Thyroid gland (tissue), 4 donors: Measurements from ENCODE around the gene CDC42BPG. TPM values are rescaled to one million over a fixed set of nuclear protein-coding genes. Genes with fewer than 3 reads are reported as not detected.

Experiments
- DNase-seq, 2 donors: peaks; one replicate each; pipeline ENCODE4 v3.0.0-alpha.2; 2019
- H3K27ac ChIP-seq, 3 donors: fragments of 200-600 bp; sonication (generic); 1 replicate in 2 of 3; 2 replicates in 1 of 3; pipeline ENCODE4 v1.5.1; 2016 to 2019; ENCODE audit warnings: mild to moderate bottlenecking in 1 of 3, moderate library complexity in 1 of 3
- H3K27me3 ChIP-seq: fragments of 200-600 bp; sonication (generic); one replicate; pipeline ENCODE4 v1.5.1; 2019
- H3K36me3 ChIP-seq, 2 donors: fragments of 200-600 bp; sonication (generic); one replicate each; pipeline ENCODE4 v1.5.1; 2016 to 2019
- H3K4me1 ChIP-seq, 2 donors: fragments of 200-600 bp; sonication (generic); one replicate each; pipeline ENCODE4 v1.5.1; 2017 to 2019
- H3K4me3 ChIP-seq, 3 donors: fragments of 200-600 bp; sonication (generic); replicated peaks in 1 of 3; 1 replicate in 2 of 3; 2 replicates in 1 of 3; pipeline ENCODE4 v1.5.1; 2016; ENCODE audit warnings: mild to moderate bottlenecking in 1 of 3
- H3K9me3 ChIP-seq: fragments of 200-600 bp; sonication (generic); one replicate; pipeline ENCODE4 v1.5.1; 2017
- POLR2A ChIP-seq, 2 donors: fragments of 450-650 bp; IDR thresholded peaks; one replicate each; pipeline ENCODE4 v1.6.1; 2017; ENCODE audit warnings: antibody characterized with exemption in 2 of 2, mild to moderate bottlenecking in 2 of 2, moderate library complexity in 1 of 2
- WGBS, 2 donors: methylation state at CpG; one replicate each; pipeline ENCODE4 v1.1.5; 2017; 5-methylcytosine and 5-hydroxymethylcytosine counted together
- intact Hi-C: fragments of 100-400 bp; cut with DNase I; formaldehyde crosslinking; loops from one replicate; pipeline ENCODE4 v1.15.1; 2023
- total RNA-seq, 4 donors: library from RNA; depleted of rRNA; stranded (reverse); fragments of >200 nt; gene quantifications; one replicate each; pipeline ENCODE4 v1.2.3, GENCODE V29; 2016
- TF ChIP-seq, protein P1 (sequence below), 6 experiments: fragments of 200-600 bp in 3 of 6; fragments of 450-650 bp in 3 of 6; sonication (generic) in 3 of 6; IDR thresholded peaks; one replicate each; pipeline ENCODE4 v1.5.1; 2016 to 2019; ENCODE audit warnings: antibody characterized with exemption in 6 of 6, mild to moderate bottlenecking in 2 of 6, inconsistent platforms in 1 of 6, moderate library complexity in 1 of 6

Gene CDC42BPG
- total RNA-seq, 4 donors from 2014 or later: 7.8 to 13.9 (median 10.2) TPM

- 80 to 84% methylated on average over 27 of the region's 27 CpGs for WGBS, 2 donors
- intact Hi-C loops: no loop called here
- DNase-seq: no peak
- Histone ChIP-seq H3K9me3 (no peaks in the 10 kb centered on the region), H3K27me3 (no peaks in the 10 kb centered on the region), H3K4me1 (peaks cover 4 to 36% of the 10 kb centered on the region in 2 donors), H3K4me3 (no peak overlapping the region), H3K27ac (no peak overlapping the region), H3K36me3 (peaks cover 12 to 19% of the 10 kb centered on the region in 2 donors)
- TF ChIP-seq POLR2A (IDR thresholded peaks at IDR 0.05): no peak
- TF ChIP-seq, protein P1, sequence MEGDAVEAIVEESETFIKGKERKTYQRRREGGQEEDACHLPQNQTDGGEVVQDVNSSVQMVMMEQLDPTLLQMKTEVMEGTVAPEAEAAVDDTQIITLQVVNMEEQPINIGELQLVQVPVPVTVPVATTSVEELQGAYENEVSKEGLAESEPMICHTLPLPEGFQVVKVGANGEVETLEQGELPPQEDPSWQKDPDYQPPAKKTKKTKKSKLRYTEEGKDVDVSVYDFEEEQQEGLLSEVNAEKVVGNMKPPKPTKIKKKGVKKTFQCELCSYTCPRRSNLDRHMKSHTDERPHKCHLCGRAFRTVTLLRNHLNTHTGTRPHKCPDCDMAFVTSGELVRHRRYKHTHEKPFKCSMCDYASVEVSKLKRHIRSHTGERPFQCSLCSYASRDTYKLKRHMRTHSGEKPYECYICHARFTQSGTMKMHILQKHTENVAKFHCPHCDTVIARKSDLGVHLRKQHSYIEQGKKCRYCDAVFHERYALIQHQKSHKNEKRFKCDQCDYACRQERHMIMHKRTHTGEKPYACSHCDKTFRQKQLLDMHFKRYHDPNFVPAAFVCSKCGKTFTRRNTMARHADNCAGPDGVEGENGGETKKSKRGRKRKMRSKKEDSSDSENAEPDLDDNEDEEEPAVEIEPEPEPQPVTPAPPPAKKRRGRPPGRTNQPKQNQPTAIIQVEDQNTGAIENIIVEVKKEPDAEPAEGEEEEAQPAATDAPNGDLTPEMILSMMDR (IDR thresholded peaks at IDR 0.05): no peak
Observed at GRCh38 chr11:64853709-64854108, 9.3 kb upstream of the CDC42BPG start.

DNA sequence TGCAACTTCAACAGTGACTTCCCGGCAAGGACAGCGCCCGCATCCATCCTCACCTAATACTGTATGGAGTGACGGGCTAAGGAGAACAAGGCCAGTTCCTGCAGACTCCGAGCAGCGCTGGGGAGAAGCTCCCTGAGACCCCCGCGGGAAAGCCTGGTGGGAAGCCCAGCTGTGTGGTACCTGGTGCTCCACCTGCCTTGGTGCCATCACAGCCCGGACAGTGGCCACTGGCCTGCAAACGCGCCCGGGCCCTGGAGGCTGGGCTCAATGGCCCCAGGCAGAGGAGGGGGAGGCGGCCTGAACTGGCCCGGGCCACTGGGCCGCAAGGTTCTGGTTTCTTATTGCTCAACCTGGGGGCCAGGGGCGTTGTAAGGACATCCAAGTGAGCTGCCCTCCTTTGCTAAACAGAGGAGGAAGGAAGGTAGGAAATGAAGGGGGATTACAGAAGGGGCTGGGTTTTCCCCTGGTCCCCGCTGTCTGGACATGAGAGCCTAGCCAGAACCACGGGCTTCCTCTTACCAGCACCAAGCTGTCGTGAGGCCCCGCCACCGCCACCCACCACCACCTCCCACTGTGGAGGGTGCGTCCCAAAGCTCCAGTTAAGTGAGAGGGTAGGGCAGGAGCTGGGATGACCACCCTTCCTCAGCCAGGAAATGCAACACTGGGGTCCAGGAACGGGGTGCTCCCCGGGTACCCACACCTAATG, 8.5 kb upstream of the CDC42BPG start:
- H3K27ac ChIP-seq: peak overlapping the region in 1 of 3 donors; percentile 17
- peaks cover 4 to 36% of the 10 kb centered on the region in 2 donors for H3K4me1 ChIP-seq
- no peak overlapping the region for H3K4me3 ChIP-seq
- H3K36me3 ChIP-seq: peaks cover 12 to 18% of the 10 kb centered on the region in 2 donors
- H3K9me3 ChIP-seq: no peaks in the 10 kb centered on the region
- intact Hi-C loops: no loop called here
- no peak for DNase-seq
- 81 to 91% methylated on average over 8 to 21 of the region's 24 CpGs for WGBS, 2 donors
- H3K27me3 ChIP-seq: no peaks in the 10 kb centered on the region
- TF ChIP-seq, protein P1 (IDR thresholded peaks at IDR 0.05): no peak
- TF ChIP-seq POLR2A (IDR thresholded peaks at IDR 0.05): no peak

DNA sequence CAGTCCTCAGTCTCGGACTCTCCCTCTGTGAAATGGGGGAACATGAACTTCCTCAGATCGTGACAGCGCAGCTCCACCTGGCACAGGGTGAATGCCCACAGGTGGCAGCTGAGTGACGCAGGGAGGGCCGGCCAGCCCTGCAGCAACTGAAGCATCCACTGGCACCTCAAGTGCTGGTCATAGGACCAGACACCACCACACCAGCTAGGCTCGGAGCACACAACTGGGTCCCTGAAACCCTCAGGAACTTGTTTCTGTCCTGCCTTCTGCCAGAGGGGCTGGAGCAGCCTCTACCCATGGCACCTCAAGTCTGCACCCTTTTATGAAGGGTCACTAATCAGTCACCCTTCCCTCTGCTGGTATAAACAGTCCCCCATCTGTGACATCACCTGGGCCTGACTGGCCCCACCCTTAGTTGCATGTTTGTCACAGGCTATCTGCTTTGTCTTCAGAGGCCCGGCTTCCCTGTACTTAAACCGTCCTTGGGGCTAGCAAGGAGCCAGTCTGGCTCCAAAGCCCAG, 7.4 kb upstream of the CDC42BPG start:
- H3K27ac ChIP-seq: no peak overlapping the region
- H3K9me3 ChIP-seq: no peaks in the 10 kb centered on the region
- peaks cover 12 to 18% of the 10 kb centered on the region in 2 donors for H3K36me3 ChIP-seq
- intact Hi-C loops: no loop called here
- TF ChIP-seq, protein P1 (IDR thresholded peaks at IDR 0.05): no peak
- TF ChIP-seq POLR2A (IDR thresholded peaks at IDR 0.05): no peak
- no peaks in the 10 kb centered on the region for H3K27me3 ChIP-seq
- H3K4me1 ChIP-seq: peaks cover 4 to 29% of the 10 kb centered on the region in 2 donors
- no peak for DNase-seq
- WGBS, 2 donors: 86 to 96% methylated on average over 5 to 8 of the region's 8 CpGs
- no peak overlapping the region for H3K4me3 ChIP-seq

DNA sequence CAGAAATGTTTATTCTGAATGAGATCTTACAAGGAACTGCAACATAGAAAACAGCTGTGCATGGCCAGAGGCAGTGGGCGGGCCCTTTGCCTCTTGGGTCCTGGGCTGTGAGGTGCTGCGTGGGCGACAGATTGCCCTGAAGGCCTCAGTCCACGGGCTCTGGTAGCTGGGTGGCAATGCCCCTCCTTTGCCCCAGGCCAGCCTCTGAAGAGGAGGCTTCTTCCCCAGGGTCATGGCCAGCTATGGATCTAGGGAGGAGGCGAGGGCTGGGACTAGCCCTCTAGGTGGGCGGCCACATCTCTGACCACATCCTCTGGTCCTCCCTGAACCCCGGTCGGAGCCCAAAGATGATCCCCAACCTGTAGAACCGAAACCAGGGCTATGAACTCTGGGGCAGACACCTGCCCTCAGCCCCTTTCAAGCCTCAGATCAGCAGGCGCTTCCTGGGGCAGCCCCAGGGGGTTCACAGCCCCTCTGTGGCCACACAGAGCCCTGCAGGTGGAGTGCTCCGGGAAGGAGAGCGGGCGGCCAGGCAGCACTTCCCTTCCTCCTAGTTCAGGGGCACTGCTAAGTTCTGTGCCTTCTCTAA, 6.6 kb upstream of the CDC42BPG start:
- 40 to 74% methylated on average over 1 to 12 of the region's 13 CpGs for WGBS, 2 donors
- intact Hi-C loops: no loop called here
- H3K27me3 ChIP-seq: no peaks in the 10 kb centered on the region
- no peaks in the 10 kb centered on the region for H3K9me3 ChIP-seq
- peaks cover 12 to 18% of the 10 kb centered on the region in 2 donors for H3K36me3 ChIP-seq
- no peak for DNase-seq
- H3K4me1 ChIP-seq: peaks cover 4 to 21% of the 10 kb centered on the region in 2 donors
- H3K4me3 ChIP-seq: no peak overlapping the region
- no peak overlapping the region for H3K27ac ChIP-seq
- TF ChIP-seq, protein P1 (IDR thresholded peaks at IDR 0.05): no peak
